HepG2 (cell line): Measurements from ENCODE around the gene LBX2. TPM values are rescaled to one million over a fixed set of nuclear protein-coding genes. Genes with fewer than 3 reads are reported as not detected.

Experiments used
- ADNP ChIP-seq: sonication (generic); formaldehyde crosslinking; IDR thresholded peaks from 2 replicates; pipeline ENCODE4 v1.4.0; 2020; ENCODE audit warnings: missing genetic modification reagents
- DPF2 ChIP-seq: sonication (generic); formaldehyde crosslinking; IDR thresholded peaks from 2 replicates; pipeline ENCODE4 v1.4.0; 2020; ENCODE audit warnings: mild to moderate bottlenecking, low read depth, missing genetic modification reagents, borderline replicate concordance
- FOXK1 ChIP-seq: sonication (generic); formaldehyde crosslinking; IDR thresholded peaks from 2 replicates; pipeline ENCODE4 v1.4.0; 2020; ENCODE audit warnings: low read depth, missing genetic modification reagents, borderline replicate concordance
- IRF2 ChIP-seq: IDR thresholded peaks from 2 replicates; pipeline ENCODE4 v1.6.1; 2018; ENCODE audit warnings: missing genetic modification reagents, missing compliant biosample characterization
- JDP2 ChIP-seq: sonication (generic); formaldehyde crosslinking; IDR thresholded peaks from 2 replicates; pipeline ENCODE4 v1.8.1; 2022; ENCODE audit warnings: missing genetic modification reagents, borderline replicate concordance
- KDM3A ChIP-seq: IDR thresholded peaks from 2 replicates; pipeline ENCODE4 v1.6.1; 2018; ENCODE audit warnings: low read depth, missing compliant biosample characterization
- MATR3 ChIP-seq: sonication (generic); formaldehyde crosslinking; IDR thresholded peaks from 2 replicates; pipeline ENCODE4 v1.4.0; 2020; ENCODE audit warnings: missing genetic modification reagents
- MIER3 ChIP-seq: IDR thresholded peaks from 2 replicates; pipeline ENCODE4 v1.6.1; 2016; ENCODE audit warnings: missing compliant biosample characterization, borderline replicate concordance
- NBN ChIP-seq: fragments of 450-650 bp; conservative IDR thresholded peaks from 2 replicates; pipeline ENCODE4 v1.6.1; 2017
- NFYB ChIP-seq: sonication (generic); formaldehyde crosslinking; IDR thresholded peaks from 2 replicates; pipeline ENCODE4 v1.4.0; 2020; ENCODE audit warnings: missing genetic modification reagents
- ONECUT2 ChIP-seq: sonication (generic); formaldehyde crosslinking; IDR thresholded peaks from 2 replicates; pipeline ENCODE4 v1.4.0; 2020; ENCODE audit warnings: missing genetic modification reagents
- POLR2AphosphoS5 ChIP-seq: IDR thresholded peaks from 2 replicates; pipeline ENCODE4 v1.6.1; 2012; ENCODE audit warnings: low read depth, low read length
- RBM22 ChIP-seq: fragments of 200-400 bp; formaldehyde crosslinking; optimal IDR thresholded peaks from 2 replicates; pipeline ENCODE3; 2017; ENCODE audit warnings: mild to moderate bottlenecking, low read length, moderate library complexity
- RFX1 ChIP-seq: fragments of 450-650 bp; IDR thresholded peaks from 2 replicates; pipeline ENCODE4 v1.6.1; 2017
- RFXAP ChIP-seq: sonication (generic); formaldehyde crosslinking; IDR thresholded peaks from 2 replicates; pipeline ENCODE4 v1.4.0; 2020; ENCODE audit warnings: missing genetic modification reagents, borderline replicate concordance
- ZNF30 ChIP-seq: sonication (generic); formaldehyde crosslinking; IDR thresholded peaks from 2 replicates; pipeline ENCODE4 v1.5.0; 2020; ENCODE audit warnings: mild to moderate bottlenecking, missing genetic modification reagents
- ZNF510 ChIP-seq: sonication (generic); formaldehyde crosslinking; IDR thresholded peaks from 2 replicates; pipeline ENCODE4 v1.4.0; 2020; ENCODE audit warnings: low read depth, mild to moderate bottlenecking, missing genetic modification reagents
- ZNF567 ChIP-seq: sonication (generic); formaldehyde crosslinking; IDR thresholded peaks from 2 replicates; pipeline ENCODE4 v1.8.1; 2023; ENCODE audit warnings: mild to moderate bottlenecking, missing genetic modification reagents, borderline replicate concordance
- ZNF792 ChIP-seq: IDR thresholded peaks from 2 replicates; pipeline ENCODE4 v1.6.1; 2016
- ZSCAN20 ChIP-seq: sonication (generic); formaldehyde crosslinking; IDR thresholded peaks from 2 replicates; pipeline ENCODE4 v1.4.0; 2020; ENCODE audit warnings: missing genetic modification reagents, mild to moderate bottlenecking, borderline replicate concordance
- polyA plus RNA-seq, 8 experiments: library from polyadenylated mRNA; depleted of rRNA in 3 of 8; stranded (reverse) in 7 of 8; unstranded in 1 of 8; fragments of >200 nt; fragmentation: Illumina TruSeq in 4 of 8; extraction: Trizol in 4 of 8; gene quantifications; 2 replicates each; pipeline versions ENCODE4 v1.2.1 to v1.2.3, GENCODE V29; 2011 to 2016; ENCODE audit warnings: low read depth in 4 of 8, missing spikeins in 1 of 8, mixed read lengths in 1 of 8; ENCODE audit not compliant: insufficient read depth in 1 of 8
- total RNA-seq, 5 experiments: library from RNA; depleted of rRNA; stranded (reverse); fragments of >200 nt; fragmentation: Illumina TruSeq; extraction: Trizol; gene quantifications; 2 replicates each; pipeline ENCODE4 v1.2.3, GENCODE V29; 2016; ENCODE audit warnings: low read depth in 1 of 5
- TF ChIP-seq, protein P1 (sequence below): sonication (generic); formaldehyde crosslinking; IDR thresholded peaks from 2 replicates; pipeline ENCODE4 v1.4.0; 2020; ENCODE audit warnings: missing genetic modification reagents, borderline replicate concordance
- TF ChIP-seq, protein P2 (sequence below): sonication (generic); formaldehyde crosslinking; IDR thresholded peaks from 2 replicates; pipeline ENCODE4 v1.9.0; 2021; ENCODE audit warnings: missing genetic modification reagents, mild to moderate bottlenecking, borderline replicate concordance
- TF ChIP-seq, protein P3 (sequence below): IDR thresholded peaks from 2 replicates; pipeline ENCODE4 v1.6.1; 2016

Gene LBX2
- total and polyA plus RNA-seq, 2 of the 13 experiments (the other 11 are each of a cell fraction or from before 2014, with no cell fraction given): 6.4 to 8.1 TPM

DNA sequence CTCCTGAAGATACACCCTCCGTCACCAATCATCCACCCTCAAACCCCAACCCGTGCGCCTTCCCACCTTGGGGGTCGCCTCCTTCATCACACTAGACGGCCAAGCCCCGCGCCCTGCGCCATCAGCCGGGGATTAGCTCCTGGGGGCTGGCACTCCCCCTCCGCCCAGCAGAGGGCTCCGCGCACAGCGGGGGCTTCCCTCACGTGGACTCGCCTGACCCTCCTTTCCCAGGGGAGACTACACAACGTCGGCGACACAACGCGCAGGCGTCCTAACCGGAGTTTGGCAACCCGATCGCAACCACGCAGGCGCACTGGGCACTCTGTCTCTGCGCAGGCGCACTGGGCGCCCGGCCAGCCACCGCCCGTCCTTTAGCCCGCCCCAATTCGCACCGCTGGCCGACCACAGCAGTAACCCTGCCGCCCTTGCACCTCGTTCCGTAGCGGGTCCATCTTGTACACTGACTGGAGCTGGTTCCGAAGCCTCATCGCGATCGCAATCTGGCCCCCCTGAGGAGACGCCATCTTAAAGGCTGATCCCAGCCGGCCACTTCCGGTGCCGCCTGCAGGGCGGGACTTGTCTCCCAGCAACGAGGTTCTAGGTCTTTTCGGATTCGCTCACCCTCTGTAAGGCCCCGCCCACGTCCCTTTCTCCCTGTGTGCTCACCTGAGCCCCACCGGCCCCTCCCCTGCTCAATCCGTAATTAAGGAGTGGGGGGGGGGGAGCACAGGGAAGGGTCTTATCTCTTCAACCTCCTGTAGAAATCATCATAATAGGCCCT, 7.9 kb upstream of the LBX2 start, which contains the start of gene PCGF1 (continued):
- TF ChIP-seq KDM3A (CRISPR knock-in tag) (no peak; the same call in 1 of the 2 replicates), DPF2 (0 out of 2 replicates have a peak, but pooled peaks have one; percentile 48), ZNF30 (CRISPR knock-in tag) (no peak), RFX1 (peak; percentile 97), JDP2 (CRISPR knock-in tag) (peak; percentile 59; the same call in 1 of the 2 replicates), MIER3 (CRISPR knock-in tag) (peak; percentile 93; the same call in 1 of the 2 replicates), MATR3 (CRISPR knock-in tag) (no peak), ZNF510 (CRISPR knock-in tag) (peak; percentile 92; the same call in 1 of the 2 replicates), RFXAP (CRISPR knock-in tag) (peak; percentile 95), ZNF792 (CRISPR knock-in tag) (peak; percentile 56; the same call in 1 of the 2 replicates), NBN (no peak), ONECUT2 (CRISPR knock-in tag) (no peak), ADNP (CRISPR knock-in tag) (no peak), NFYB (CRISPR knock-in tag) (peak; percentile 75), ZNF567 (peak; percentile 81; the same call in 1 of the 2 replicates), ZSCAN20 (CRISPR knock-in tag) (no peak), IRF2 (peak; percentile 92), POLR2AphosphoS5 (peak; percentile 74), RBM22 (peak; percentile 85), FOXK1 (peak; percentile 87)
- TF ChIP-seq, protein P1, sequence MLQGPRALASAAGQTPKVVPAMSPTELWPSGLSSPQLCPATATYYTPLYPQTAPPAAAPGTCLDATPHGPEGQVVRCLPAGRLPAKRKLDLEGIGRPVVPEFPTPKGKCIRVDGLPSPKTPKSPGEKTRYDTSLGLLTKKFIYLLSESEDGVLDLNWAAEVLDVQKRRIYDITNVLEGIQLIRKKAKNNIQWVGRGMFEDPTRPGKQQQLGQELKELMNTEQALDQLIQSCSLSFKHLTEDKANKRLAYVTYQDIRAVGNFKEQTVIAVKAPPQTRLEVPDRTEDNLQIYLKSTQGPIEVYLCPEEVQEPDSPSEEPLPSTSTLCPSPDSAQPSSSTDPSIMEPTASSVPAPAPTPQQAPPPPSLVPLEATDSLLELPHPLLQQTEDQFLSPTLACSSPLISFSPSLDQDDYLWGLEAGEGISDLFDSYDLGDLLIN: peak; percentile 39; the same call in 1 of the 2 replicates
- TF ChIP-seq, protein P2, sequence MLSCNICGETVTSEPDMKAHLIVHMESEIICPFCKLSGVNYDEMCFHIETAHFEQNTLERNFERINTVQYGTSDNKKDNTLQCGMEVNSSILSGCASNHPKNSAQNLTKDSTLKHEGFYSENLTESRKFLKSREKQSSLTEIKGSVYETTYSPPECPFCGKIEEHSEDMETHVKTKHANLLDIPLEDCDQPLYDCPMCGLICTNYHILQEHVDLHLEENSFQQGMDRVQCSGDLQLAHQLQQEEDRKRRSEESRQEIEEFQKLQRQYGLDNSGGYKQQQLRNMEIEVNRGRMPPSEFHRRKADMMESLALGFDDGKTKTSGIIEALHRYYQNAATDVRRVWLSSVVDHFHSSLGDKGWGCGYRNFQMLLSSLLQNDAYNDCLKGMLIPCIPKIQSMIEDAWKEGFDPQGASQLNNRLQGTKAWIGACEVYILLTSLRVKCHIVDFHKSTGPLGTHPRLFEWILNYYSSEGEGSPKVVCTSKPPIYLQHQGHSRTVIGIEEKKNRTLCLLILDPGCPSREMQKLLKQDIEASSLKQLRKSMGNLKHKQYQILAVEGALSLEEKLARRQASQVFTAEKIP (CRISPR knock-in tag): no peak
- TF ChIP-seq, protein P3, sequence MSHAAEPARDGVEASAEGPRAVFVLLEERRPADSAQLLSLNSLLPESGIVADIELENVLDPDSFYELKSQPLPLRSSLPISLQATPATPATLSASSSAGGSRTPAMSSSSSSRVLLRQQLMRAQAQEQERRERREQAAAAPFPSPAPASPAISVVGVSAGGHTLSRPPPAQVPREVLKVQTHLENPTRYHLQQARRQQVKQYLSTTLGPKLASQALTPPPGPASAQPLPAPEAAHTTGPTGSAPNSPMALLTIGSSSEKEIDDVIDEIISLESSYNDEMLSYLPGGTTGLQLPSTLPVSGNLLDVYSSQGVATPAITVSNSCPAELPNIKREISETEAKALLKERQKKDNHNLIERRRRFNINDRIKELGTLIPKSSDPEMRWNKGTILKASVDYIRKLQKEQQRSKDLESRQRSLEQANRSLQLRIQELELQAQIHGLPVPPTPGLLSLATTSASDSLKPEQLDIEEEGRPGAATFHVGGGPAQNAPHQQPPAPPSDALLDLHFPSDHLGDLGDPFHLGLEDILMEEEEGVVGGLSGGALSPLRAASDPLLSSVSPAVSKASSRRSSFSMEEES (CRISPR knock-in tag): peak; percentile 71; the same call in 1 of the 2 replicates
